IMR-90 (cell line): ENCODE results near the gene DDR1.

Experiments used
- CEBPB ChIP-seq: IDR thresholded peaks from 2 replicates; pipeline ENCODE4 v1.6.1; 2012; ENCODE audit warnings: low read depth, low read length, improper control_type of control experiment
- MAZ ChIP-seq: IDR thresholded peaks from 2 replicates; pipeline ENCODE4 v1.6.1; 2012; ENCODE audit warnings: low read depth, mild to moderate bottlenecking, low read length, improper control_type of control experiment, moderate library complexity, borderline replicate concordance
- POLR2A ChIP-seq: IDR thresholded peaks from 2 replicates; pipeline ENCODE4 v1.6.1; 2012; ENCODE audit warnings: mild to moderate bottlenecking, low read depth, low read length
- RFX5 ChIP-seq: IDR thresholded peaks from 2 replicates; pipeline ENCODE4 v1.8.0; 2012; ENCODE audit warnings: low read depth, mild to moderate bottlenecking, low read length, moderate library complexity
- SMC3 ChIP-seq: fragments of 150-350 bp; IDR thresholded peaks from 2 replicates; pipeline ENCODE4 v1.6.1; 2016; ENCODE audit warnings: low read depth, mild to moderate bottlenecking, antibody characterized with exemption, low read length, moderate library complexity
- TF ChIP-seq, protein P1 (sequence below): conservative IDR thresholded peaks from 2 replicates; pipeline ENCODE4 v1.5.1; 2012; ENCODE audit warnings: mild to moderate bottlenecking, low read depth, low read length, improper control_type of control experiment

DNA sequence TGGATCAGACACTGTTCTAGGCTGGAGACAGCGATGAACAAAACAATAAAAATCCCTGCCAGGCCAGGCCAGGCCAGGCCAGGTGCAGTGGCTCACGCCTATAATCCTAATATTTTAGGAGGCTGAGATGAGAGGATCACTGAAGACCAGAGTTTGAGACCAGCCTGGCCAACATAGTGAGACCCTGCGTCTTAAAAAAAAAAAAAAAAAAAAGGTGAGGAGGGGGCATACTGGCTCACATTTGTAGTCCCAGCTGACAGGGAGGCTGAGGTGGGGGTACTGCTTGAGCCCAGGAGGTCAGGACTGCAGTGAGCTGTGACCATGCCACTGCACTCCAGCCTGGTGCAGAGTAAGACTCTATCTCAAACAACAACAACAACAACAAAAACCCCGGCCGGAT lies 61.0 kb downstream of the DDR1 start:
- TF ChIP-seq, protein P1, sequence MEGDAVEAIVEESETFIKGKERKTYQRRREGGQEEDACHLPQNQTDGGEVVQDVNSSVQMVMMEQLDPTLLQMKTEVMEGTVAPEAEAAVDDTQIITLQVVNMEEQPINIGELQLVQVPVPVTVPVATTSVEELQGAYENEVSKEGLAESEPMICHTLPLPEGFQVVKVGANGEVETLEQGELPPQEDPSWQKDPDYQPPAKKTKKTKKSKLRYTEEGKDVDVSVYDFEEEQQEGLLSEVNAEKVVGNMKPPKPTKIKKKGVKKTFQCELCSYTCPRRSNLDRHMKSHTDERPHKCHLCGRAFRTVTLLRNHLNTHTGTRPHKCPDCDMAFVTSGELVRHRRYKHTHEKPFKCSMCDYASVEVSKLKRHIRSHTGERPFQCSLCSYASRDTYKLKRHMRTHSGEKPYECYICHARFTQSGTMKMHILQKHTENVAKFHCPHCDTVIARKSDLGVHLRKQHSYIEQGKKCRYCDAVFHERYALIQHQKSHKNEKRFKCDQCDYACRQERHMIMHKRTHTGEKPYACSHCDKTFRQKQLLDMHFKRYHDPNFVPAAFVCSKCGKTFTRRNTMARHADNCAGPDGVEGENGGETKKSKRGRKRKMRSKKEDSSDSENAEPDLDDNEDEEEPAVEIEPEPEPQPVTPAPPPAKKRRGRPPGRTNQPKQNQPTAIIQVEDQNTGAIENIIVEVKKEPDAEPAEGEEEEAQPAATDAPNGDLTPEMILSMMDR: no peak
- TF ChIP-seq RFX5 (no peak), SMC3 (no peak), MAZ (no peak), POLR2A (no peak), CEBPB (no peak)
